ENCODE data around the gene EXT2.

The EXT2 gene

GRCh38 chr11:44205352-44205751, 109.9 kb downstream of the EXT2 start:
- Histone ChIP-seq H3K4me3 (ENCODE audit: low read length) (no peak overlapping the region), H3K27me3 (replicated peaks; ENCODE audit: insufficient read depth, low read length) (no peaks in the 10 kb centered on the region), H3K9me2 (replicated peaks; ENCODE audit: insufficient read depth, low read length) (no peaks in the 10 kb centered on the region), H3F3A (ENCODE audit: insufficient read depth, low read length) (no peaks in the 10 kb centered on the region), H3K36me3 (replicated peaks; ENCODE audit: insufficient read depth, low read length) (no peaks in the 10 kb centered on the region), H3K27ac (ENCODE audit: low read length) (no peak overlapping the region), H3K79me2 (ENCODE audit: low read length) (no peaks in the 10 kb centered on the region), H3K9me3 (replicated peaks; ENCODE audit: insufficient read depth, low read length) (no peaks in the 10 kb centered on the region), H2AFZ (ENCODE audit: low read length) (no peak overlapping the region), H4K20me1 (ENCODE audit: insufficient read depth, low read length) (no peaks in the 10 kb centered on the region), H3K4me1 (ENCODE audit: low read length) (no peaks in the 10 kb centered on the region), H3K4me2 (ENCODE audit: low read depth, low read length) (no peak overlapping the region), H3K9ac (ENCODE audit: low read length) (no peak overlapping the region)
- TF ChIP-seq EZH2phosphoT487 (IDR thresholded peaks at IDR 0.05; ENCODE audit: low read length) (no peak), CTCF (IDR thresholded peaks at IDR 0.05; ENCODE audit: low read length) (no peak), EZH2 (optimal IDR thresholded peaks at IDR 0.05; ENCODE audit: low read depth, low read length) (no peak)
- no peak for DNase-seq

- Histone ChIP-seq H3K36me3 (replicated peaks; ENCODE audit: insufficient read depth, low read length) (no peaks in the 10 kb centered on the region), H4K20me1 (ENCODE audit: insufficient read depth, low read length) (no peaks in the 10 kb centered on the region), H3K27ac (ENCODE audit: low read length) (no peak overlapping the region), H3K9me2 (replicated peaks; ENCODE audit: insufficient read depth, low read length) (no peaks in the 10 kb centered on the region), H3K4me2 (ENCODE audit: low read depth, low read length) (no peak overlapping the region), H3K9me3 (replicated peaks; ENCODE audit: insufficient read depth, low read length) (no peaks in the 10 kb centered on the region), H3K27me3 (replicated peaks; ENCODE audit: insufficient read depth, low read length) (no peaks in the 10 kb centered on the region), H3K4me3 (ENCODE audit: low read length) (no peak overlapping the region), H3K79me2 (ENCODE audit: low read length) (no peaks in the 10 kb centered on the region), H3K9ac (ENCODE audit: low read length) (no peak overlapping the region), H3K4me1 (ENCODE audit: low read length) (no peaks in the 10 kb centered on the region), H2AFZ (ENCODE audit: low read length) (no peak overlapping the region), H3F3A (ENCODE audit: insufficient read depth, low read length) (no peaks in the 10 kb centered on the region)
- TF ChIP-seq CTCF (IDR thresholded peaks at IDR 0.05; ENCODE audit: low read length) (no peak), EZH2phosphoT487 (IDR thresholded peaks at IDR 0.05; ENCODE audit: low read length) (no peak), EZH2 (optimal IDR thresholded peaks at IDR 0.05; ENCODE audit: low read depth, low read length) (no peak)
- no peak for DNase-seq
Observed at GRCh38 chr11:44205836-44206235, 110.4 kb downstream of the EXT2 start.

GRCh38 chr11:44207292-44207691, 111.8 kb downstream of the EXT2 start:
- no peaks in the 10 kb centered on the region for H3K36me3 ChIP-seq (replicated peaks; ENCODE audit: insufficient read depth, low read length)
- H3K4me3 ChIP-seq (ENCODE audit: low read length), result no peak overlapping the region
- no peak overlapping the region for H3K4me2 ChIP-seq (ENCODE audit: low read depth, low read length)
- TF ChIP-seq CTCF (IDR thresholded peaks at IDR 0.05; ENCODE audit: low read length) (no peak), EZH2phosphoT487 (IDR thresholded peaks at IDR 0.05; ENCODE audit: low read length) (no peak), EZH2 (optimal IDR thresholded peaks at IDR 0.05; ENCODE audit: low read depth, low read length) (no peak)
- no peaks in the 10 kb centered on the region for H3K27me3 ChIP-seq (replicated peaks; ENCODE audit: insufficient read depth, low read length)
- H3K4me1 ChIP-seq (ENCODE audit: low read length), result no peaks in the 10 kb centered on the region
- DNase-seq, result no peak
- no peaks in the 10 kb centered on the region for H3F3A ChIP-seq (ENCODE audit: insufficient read depth, low read length)
- H2AFZ ChIP-seq (ENCODE audit: low read length), result no peak overlapping the region
- no peak overlapping the region for H3K9ac ChIP-seq (ENCODE audit: low read length)
- H4K20me1 ChIP-seq (ENCODE audit: insufficient read depth, low read length), result no peaks in the 10 kb centered on the region
- no peak overlapping the region for H3K27ac ChIP-seq (ENCODE audit: low read length)
- no peaks in the 10 kb centered on the region for H3K9me2 ChIP-seq (replicated peaks; ENCODE audit: insufficient read depth, low read length)
- no peaks in the 10 kb centered on the region for H3K9me3 ChIP-seq (replicated peaks; ENCODE audit: insufficient read depth, low read length)
- H3K79me2 ChIP-seq (ENCODE audit: low read length), result no peaks in the 10 kb centered on the region

All from MM.1S (cell line).